GM21515 (cell line): ENCODE results near the gene IZUMO4.

Experiments used
- ATAC-seq: cut with Tn5 transposase; IDR thresholded peaks from one replicate; pipeline ENCODE4 v1.9.1; 2021; ENCODE audit not compliant: unreplicated experiment

The IZUMO4 gene

DNA sequence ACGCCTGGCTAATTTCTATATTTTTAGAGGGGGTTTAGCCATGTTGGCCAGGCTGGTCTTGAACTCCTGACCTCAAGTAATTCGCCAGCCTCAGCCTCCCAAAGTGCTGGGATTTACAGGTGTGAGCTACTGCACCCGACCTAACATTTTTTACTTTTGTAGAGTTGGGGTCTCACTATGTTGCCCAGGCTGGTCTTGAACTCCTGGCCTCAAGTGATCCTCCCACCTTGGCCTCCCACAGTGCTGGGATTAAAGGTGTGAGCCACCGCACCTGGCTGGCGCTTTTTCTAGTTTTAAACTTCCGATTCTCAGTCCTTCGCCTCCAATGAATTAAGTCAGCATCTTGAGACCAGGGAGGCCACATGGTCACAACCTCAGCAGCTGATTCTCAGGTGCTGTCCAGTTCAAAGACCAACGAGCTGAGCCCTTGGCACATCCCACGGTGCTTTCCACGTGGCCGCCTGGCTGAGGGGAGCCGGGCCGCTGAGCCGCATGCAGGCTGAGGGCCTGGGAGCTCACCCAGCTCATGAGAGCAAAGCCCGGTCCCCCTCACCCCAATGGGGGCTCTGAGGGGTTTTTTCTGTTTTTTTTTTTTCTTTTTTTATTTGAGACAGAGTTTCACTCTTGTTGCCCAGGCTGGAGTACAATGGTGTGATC lies 45.6 kb downstream of the IZUMO4 start:
- ATAC-seq, result no peak

DNA sequence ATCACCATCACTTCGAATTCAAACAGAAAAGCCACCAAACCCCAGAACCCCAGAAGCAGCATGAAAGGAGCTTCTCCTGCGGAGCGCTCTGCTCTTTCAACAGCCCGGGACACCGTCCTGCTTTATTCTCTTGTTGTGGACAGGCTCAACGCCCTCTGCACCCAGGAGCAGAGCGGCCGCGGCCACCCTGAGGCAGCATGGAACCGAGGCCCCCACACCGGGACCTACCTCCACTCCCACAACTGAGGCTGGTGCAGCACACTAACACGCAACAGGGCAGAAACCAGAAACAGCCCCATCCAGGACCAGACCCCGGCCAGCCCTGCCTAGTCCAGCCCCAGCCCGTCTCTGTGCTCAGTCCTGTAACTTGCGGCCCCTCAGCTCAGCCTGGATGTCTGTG lies 47.5 kb downstream of the IZUMO4 start:
- ATAC-seq, result no peak

DNA sequence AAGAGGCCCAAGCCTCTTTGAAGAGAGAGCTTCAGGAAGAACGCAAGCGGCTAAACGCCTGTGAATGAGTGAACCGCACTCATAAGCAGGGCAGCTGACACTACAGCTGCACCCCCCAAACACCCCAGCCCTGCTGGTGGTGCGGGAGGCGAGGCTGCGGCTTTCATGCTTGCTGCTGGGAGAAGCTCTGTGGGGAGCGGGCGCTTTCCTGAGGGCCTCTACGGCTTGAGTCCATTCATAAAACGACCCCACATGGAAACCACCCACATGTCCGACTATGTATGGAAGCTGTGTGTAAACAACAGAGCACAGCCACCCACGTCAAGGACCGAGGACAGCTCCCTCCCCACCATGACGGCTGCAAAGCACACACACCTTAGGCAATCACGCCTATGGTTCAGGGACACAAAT lies 49.1 kb downstream of the IZUMO4 start:
- no peak for ATAC-seq

DNA sequence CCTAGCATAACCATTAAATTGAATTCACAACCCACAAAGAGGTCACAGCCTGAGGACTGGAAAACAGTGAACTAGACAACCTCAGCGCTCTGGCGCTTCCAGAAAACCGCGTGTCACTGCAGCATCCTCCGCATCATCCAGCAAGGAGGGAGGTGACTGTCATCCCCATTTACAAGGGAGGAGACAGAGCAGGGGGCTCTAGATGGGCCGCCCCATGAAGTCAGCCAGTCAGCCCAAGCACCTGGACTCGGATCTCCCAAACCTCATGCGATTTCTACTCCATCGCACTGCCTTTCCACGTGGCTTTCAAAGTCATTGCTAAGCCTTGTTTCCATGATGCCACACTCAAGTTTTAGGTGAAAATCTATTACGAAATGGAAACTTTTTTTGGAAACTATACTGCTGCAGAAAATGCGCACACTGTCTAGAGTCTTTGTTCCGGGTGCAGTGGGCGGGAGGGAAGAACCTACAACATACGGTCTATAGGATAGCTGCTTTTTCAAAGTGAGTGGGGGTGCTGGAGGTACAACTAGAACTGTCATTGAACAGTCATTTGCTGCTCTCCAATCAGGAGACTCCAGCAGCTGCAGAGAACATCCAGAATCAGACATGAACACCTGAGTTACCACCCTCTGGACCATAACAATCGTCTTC lies 51.9 kb downstream of the IZUMO4 start:
- no peak for ATAC-seq
